GM12874 (cell line): Measurements from ENCODE around the gene ELP2.

Source experiments
- TF ChIP-seq, protein P1 (sequence below): IDR thresholded peaks from 2 replicates; pipeline ENCODE4 v1.5.1; 2011; ENCODE audit warnings: low read depth, mild to moderate bottlenecking, control low read depth, low read length, moderate library complexity; ENCODE audit not compliant: insufficient read depth

Gene ELP2

DNA sequence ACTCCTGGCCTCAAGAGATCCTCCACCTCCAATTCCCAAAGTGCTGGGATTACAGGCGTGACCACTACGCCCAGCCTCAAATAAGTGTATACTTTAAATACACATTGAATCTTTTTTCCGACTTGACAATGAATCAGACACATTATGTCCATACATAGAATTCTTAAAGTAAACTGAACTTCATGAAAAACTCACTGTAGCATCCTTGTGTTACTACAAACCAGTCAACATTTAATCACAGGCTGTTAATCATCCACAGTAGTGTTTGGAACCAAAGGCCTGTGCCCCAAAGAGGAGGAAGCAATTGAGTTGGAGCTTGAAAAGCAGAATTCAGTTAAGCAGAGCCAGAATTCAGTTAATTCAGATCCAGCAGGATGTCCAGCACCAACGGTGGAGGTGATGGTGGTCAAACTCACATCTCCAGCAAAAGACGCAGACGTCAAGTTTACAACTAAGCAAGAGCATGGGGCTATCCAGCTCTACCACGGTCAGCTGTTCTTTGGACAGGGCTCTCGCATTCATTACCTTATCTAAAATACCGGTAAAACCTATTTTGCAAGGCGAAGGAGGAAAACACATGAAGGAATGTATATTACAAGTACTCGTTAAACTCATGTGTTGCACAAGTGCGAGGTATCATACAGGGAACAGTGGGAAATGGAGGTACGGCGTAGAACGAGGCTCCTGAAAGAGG is 1.7 kb upstream of the ELP2 start:
- TF ChIP-seq, protein P1, sequence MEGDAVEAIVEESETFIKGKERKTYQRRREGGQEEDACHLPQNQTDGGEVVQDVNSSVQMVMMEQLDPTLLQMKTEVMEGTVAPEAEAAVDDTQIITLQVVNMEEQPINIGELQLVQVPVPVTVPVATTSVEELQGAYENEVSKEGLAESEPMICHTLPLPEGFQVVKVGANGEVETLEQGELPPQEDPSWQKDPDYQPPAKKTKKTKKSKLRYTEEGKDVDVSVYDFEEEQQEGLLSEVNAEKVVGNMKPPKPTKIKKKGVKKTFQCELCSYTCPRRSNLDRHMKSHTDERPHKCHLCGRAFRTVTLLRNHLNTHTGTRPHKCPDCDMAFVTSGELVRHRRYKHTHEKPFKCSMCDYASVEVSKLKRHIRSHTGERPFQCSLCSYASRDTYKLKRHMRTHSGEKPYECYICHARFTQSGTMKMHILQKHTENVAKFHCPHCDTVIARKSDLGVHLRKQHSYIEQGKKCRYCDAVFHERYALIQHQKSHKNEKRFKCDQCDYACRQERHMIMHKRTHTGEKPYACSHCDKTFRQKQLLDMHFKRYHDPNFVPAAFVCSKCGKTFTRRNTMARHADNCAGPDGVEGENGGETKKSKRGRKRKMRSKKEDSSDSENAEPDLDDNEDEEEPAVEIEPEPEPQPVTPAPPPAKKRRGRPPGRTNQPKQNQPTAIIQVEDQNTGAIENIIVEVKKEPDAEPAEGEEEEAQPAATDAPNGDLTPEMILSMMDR = no peak

DNA sequence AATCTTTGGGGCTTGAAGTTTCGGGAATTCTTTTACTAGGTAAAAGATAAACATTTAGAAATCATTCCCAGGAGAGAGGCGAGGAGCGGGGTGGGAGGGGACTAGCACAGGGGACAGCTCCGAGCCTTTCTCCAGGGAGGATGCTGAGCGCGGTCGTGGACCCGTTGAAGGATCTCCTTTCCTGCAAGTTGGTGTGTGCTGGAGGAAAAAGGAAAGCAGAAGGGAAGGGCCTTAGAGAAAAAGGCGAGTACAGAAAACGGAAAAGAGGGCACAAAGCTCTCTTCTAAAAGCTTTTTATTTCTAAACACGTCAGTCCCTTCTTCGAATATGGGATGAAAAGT is 1.2 kb upstream of the ELP2 start:
- TF ChIP-seq, protein P1 = no peak

DNA sequence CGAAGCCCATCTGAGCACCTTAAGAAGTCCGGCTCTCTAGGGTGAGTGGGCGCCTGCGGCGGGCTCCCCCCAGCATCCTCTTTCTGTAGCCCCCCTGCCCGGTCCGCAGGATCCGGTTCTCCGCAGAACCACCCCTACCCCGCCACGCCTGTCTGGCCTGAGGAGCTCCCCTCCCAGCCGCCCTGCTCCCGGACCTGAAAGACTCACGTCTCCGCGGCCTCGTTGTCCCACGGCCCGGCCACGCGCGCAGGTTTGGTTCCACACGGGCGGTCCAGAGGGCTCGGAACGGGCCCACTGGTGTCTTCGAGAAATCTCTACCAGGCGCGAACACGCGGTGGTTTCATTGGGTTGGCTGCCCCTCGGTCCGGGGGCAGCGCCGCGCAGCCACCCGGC is 796 bp upstream of the ELP2 start:
- TF ChIP-seq, protein P1 = no peak

DNA sequence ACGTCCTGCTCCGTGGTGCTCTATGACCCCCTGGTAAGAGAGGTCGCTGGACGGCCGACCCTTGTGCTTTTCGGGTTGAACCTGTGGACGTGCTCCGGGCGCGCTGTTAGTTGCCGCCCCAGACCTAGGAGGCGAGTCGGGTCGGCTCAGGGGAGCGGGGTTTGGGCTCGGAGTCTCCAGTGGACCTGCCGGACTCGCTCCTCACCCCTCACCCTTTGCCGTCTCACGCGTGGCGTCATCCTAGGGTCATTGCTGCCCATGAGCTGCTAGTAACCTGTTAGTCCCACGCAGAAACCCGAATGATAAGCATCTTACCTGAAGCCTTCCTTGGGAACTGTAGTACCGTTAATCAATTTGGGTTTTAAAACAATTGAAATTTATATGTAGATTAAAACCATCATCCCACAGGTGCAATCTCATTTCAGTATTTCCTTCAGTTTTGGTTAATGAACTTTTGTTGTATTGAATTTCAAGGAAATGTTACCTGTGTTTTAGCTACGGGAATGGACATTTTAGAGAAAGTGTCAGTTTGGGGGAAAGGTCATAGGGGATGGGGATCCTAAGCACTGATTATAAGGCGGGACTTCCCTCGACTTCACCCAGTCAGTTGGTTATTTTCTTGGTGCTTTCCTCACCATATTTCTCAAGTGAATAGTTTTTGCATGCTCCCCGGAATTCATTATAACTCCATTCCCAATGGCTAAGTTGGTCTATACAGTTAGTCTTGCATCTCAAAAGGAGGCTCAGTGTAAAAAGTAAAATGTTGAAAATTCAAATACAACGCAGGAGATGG is 536 bp downstream of the ELP2 start:
- TF ChIP-seq, protein P1 = no peak

DNA sequence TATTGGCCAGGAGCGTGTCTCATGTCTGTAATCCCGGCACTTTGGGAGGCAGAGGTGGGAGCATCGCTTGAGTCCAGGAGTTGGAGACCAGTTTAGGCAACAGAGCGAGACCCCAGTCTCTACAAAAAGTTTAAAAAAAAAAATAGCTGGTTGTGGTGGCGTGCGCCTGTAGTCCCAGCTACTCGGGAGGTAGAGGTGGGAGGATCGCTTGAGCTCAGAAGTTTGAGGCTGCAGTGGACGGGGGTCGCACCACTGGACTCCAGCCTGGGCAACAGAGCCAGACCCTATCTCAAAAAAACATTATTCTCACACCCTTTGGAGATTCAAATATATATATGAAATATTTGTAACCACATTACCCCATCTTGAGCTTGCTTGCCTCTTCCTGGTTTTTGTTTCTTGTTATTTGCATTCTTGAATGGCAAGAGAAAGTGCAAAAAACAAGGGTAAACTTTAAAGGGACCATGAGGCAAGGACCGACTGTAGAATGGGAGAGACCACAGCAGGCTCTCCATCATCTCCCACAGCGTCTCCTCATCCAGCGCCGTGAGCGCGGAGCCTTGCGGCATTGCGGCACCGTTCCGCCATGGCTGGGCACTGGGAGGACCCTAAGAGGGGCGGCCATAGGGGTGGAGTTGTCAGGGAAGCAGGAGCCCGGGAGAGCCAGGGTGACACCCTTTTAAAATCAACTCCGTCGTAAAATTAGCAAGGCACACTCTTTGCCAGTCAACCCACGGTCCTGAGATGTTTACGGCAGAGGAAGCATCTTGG is 1.4 kb downstream of the ELP2 start:
- TF ChIP-seq, protein P1 = no peak

DNA sequence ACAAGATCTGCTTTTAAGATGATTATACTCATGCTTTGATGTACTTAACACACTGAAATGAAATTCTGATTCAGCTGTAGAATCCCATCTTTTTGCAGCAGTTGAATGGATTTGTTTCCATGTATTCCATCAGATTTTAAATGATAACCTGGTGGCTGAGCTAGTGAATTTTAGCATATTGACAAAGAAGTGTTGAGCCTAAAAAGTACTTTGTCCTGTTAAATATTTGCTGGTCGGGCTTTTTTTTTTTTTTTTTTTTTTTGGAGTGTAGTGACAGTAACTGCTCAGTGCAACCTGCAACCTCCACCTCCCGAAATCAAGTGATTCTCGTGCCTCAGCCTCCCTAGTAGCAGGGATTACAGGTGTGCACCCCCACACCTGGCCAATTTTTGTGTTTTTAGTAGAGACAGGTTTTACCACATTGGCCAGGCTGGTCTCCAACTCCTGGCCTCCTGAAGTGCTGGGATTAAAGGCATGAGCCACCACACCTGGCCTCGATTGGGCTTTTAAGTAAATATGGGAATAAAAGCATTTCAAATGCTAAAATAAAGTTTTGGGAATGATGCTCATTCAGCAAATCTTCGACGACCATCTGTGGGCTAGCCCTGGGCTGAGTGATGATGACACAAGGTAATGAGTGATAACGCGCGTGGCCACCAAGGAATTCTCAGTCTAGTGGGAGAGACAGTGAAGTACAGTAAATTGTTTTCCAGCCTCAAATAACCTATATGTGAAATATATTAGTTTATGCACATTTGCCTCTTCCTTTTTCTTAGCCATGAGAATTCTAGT is 2.2 kb downstream of the ELP2 start:
- TF ChIP-seq, protein P1 = no peak
